Omental fat pad (tissue), 4 donors: ENCODE results near the gene PTP4A2. TPM values are rescaled to one million over a fixed set of nuclear protein-coding genes. Genes with fewer than 3 reads are reported as not detected.
"Not testable (repeated sequence)": the region's sequence is repeated elsewhere in the genome, so short reads cannot be mapped to it uniquely, and the experiment has no call there.

Experiments
- ATAC-seq: fragments of 150-250 bp; one replicate; pipeline ENCODE4 v1.9.1; 2016; ENCODE audit warnings: mild to moderate bottlenecking, moderate library complexity; ENCODE audit not compliant: low FRiP score
- DNase-seq: peaks from one replicate; pipeline ENCODE4 v3.0.0-alpha.2; 2019; ENCODE audit warnings: low spot score
- CTCF ChIP-seq, 3 donors: fragments of 450-650 bp; IDR thresholded peaks; one replicate each; pipeline ENCODE4 v1.5.1; 2016 to 2017; ENCODE audit warnings: antibody characterized with exemption in 3 of 3, mild to moderate bottlenecking in 3 of 3, moderate library complexity in 2 of 3
- total RNA-seq, 4 donors: library from RNA; depleted of rRNA; stranded (reverse); fragments of >200 nt; gene quantifications; one replicate each; pipeline ENCODE4 v1.1.0, GENCODE V29; 2016

PTP4A2 gene
- total RNA-seq, 4 donors from 2014 or later, result 216 to 385 (median 283) TPM

- DNase-seq (no peak), ATAC-seq (no peak)
- TF ChIP-seq CTCF (IDR thresholded peaks at IDR 0.05), result no peak
Observed at GRCh38 chr1:31900790-31901189, 37.4 kb downstream of the PTP4A2 start.

DNA sequence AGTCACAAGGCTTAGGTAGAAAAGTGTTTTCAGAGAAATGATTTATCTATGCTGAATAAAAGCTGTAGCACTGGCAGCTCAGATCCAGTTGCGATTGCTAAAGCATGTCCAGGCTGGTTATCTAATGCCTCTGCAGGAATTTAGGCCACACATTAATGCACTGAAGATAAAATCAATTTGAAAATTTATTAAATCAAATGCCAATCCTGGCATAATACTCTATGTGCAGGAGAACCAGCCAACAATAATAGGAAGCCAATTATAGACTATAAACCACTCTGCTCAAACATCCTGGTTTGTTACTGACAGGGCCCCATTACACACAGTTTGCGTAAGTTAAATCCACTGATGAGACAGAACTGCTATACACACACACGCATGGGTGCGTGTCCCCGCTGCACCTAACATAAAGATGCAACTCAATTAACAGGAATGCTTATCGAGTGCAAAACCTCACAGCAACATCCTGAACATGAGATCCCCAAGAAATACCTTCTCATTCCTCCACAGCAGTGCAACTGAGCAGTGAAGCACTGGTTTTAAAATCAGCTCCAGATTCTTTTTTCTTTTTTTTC, 40.6 kb downstream of the PTP4A2 start:
- ATAC-seq (no peak), DNase-seq (no peak)
- no peak for TF ChIP-seq CTCF (IDR thresholded peaks at IDR 0.05)

DNA sequence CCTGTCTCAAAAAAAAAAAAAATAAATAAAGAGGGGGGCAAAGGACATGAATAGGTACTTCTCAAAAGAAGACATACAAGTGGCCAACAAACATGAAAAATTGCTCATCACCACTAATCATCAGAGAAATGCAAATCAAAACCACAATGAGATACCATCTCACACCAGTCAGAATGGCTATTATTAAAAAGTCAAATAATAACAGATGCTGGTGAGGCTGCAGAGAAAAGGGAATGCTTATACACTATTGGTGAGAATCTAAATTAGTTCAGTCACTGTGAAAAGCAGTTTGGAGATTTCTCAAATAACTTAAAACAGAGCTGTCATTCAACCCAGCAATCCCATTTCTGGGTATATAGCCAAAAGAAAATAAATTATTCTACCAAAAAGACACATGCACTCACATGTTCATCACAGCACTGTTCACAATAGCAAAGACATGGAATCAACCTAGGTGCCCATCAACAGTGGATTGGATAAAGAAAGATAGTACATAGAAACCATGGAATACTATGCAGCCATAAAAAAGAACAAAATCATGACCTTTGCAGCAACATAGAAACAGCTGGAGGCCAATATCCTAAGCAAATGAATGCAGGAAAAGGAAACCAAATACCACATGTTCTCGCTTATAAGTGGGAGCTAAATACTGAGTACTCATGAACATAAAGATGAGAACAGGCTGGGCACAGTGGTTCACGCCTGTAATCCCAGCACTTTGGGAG, 42.5 kb downstream of the PTP4A2 start:
- ATAC-seq, result not testable (repeated sequence)

DNA sequence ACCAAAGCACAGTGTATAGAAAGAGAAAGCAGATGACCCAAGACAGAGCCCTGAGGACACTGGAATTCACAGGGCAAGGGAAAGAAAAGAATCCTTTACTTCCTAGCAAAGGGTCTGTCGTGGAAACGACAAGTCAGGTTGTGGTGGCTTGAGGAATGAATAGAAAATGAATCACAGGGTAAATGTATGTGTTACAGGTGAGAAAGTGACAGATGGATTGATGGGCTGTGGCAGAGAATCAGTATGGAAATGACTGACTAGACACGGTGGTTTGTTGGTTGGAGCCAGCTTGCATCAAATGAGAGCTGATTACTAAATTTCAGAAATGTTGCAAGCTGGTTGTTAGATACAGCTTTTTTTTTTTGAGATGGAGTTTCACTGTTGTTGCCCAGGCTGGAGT, 46.9 kb downstream of the PTP4A2 start:
- ATAC-seq (no peak), DNase-seq (no peak)
- no peak for TF ChIP-seq CTCF (IDR thresholded peaks at IDR 0.05)

More for the DNA sequence above, 42.5 kb downstream of the PTP4A2 start:
- not testable (repeated sequence) for DNase-seq

- no peak for ATAC-seq
- DNase-seq, result no peak
- TF ChIP-seq CTCF (IDR thresholded peaks at IDR 0.05), result no peak
Observed at GRCh38 chr1:31888291-31888690, 49.9 kb downstream of the PTP4A2 start.

GRCh38 chr1:31886866-31887265, 51.3 kb downstream of the PTP4A2 start:
- no peak for TF ChIP-seq CTCF (IDR thresholded peaks at IDR 0.05)
- no peak for DNase-seq
- peak; percentile 57 for ATAC-seq

DNA sequence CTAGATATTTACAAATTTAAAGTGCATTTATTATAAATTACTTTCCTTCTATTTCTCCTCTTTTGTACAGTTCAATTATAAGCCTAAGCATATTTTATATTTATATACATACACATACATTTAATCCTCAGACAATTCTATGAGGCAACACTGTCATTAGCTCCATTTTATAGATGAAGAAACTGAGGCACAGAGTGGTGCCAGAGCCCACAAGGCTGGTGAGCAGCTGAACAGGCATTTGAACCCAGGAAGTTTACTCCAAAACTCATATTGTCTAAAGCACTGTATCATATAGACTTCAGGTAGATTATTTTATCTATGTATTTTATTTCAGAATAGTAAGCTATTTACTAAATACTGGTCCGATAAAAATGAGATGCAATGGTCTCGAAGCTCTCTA, 52.3 kb downstream of the PTP4A2 start:
- no peak for DNase-seq
- ATAC-seq, result no peak
- no peak for TF ChIP-seq CTCF (IDR thresholded peaks at IDR 0.05)
